ENCODE measurements around the gene COG5. TPM values are rescaled to one million over a fixed set of nuclear protein-coding genes. Genes with fewer than 3 reads are reported as not detected.

Gene COG5
- total and polyA plus RNA-seq, 2 of the 4 experiments (the other 2 are of a cell fraction) = 18.5 to 27.4 TPM

DNA sequence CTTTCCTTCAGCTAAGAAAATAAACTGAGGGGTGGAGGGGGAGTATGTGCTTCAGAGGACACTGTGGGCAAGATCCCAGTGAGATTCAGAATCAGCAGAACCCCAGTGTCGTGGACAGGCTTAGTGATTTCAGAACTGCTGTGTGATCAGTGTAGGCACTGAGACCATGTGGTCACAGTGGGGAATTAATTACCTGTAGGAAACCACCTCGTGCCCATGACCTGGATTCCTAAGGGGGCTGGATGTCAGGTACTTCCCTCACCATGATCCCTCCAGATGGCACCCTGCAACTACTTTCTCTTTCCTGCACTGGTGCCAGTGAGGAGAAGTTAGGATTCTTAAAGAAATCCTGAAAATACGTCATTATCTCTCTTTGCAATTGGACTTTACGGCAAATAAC, 330.5 kb downstream of the COG5 start:
- H4K5ac ChIP-seq (ENCODE audit: low read depth, low read length) = no peak overlapping the region
- no peaks in the 10 kb centered on the region for H3K9me3 ChIP-seq (ENCODE audit: control insufficient read depth, insufficient read depth, low read length)
- no peak overlapping the region for H2AK5ac ChIP-seq (ENCODE audit: low read depth, low read length)
- peak overlapping the region; percentile 46 for H2AK9ac ChIP-seq (replicated peaks; ENCODE audit: low read depth, low read length, poor library complexity)
- no peak overlapping the region for H3K4me2 ChIP-seq (ENCODE audit: low read depth, low read length)
- DNase-seq = no peak
- no peak overlapping the region for H2BK5ac ChIP-seq (ENCODE audit: low read depth, low read length, poor library complexity, severe bottlenecking)
- dilution Hi-C loops (cut with HindIII; ENCODE audit: low sequenced_read_pairs, unreplicated experiment) (no loop called here), in situ Hi-C loops (cut with MboI; ENCODE audit: low sequenced_read_pairs) (no loop called here), intact Hi-C loops (cut with micrococcal nuclease) (no loop called here)
- H2BK120ac ChIP-seq (ENCODE audit: low read depth, low read length) = no peak overlapping the region
- H2BK20ac ChIP-seq (ENCODE audit: low read depth, low read length) = no peak overlapping the region; the same call in 1 of the 2 replicates
- H3K79me1 ChIP-seq (ENCODE audit: low read depth in 1 of 2, low read length in 2 of 2) = no peaks in the 10 kb centered on the region
- no peaks in the 10 kb centered on the region for H4K20me1 ChIP-seq (ENCODE audit: insufficient read depth, low read length)
- no peak overlapping the region for H2AFZ ChIP-seq (replicated peaks; ENCODE audit: low read length, poor library complexity)
- no peak overlapping the region for H3K18ac ChIP-seq (ENCODE audit: low read depth, low read length)
- H3K36me3 ChIP-seq (ENCODE audit: control insufficient read depth, insufficient read depth, low read length) = no peaks in the 10 kb centered on the region
- H3K9me1 ChIP-seq (ENCODE audit: insufficient read depth, low read length) = peaks cover 3% of the 10 kb centered on the region; the same call in 1 of the 2 replicates
- H4K91ac ChIP-seq (ENCODE audit: insufficient read depth, low read depth, low read length) = no peak overlapping the region
- no TSS peak for BruUV-seq (replicated peaks)
- no peaks in the 10 kb centered on the region for H3K27me3 ChIP-seq (ENCODE audit: control insufficient read depth, insufficient read depth, low read length)
- 100% methylated on average over 1 of the region's 4 CpGs; no CpG with 5 or more reads in 1 of the 2 experiments for WGBS, 2 experiments (ENCODE audit: extremely low coverage in 2 of 2, insufficient read length in 1 of 2)
- POLR2A ChIA-PET (ENCODE audit: unreplicated experiment) = no interaction called here
- no peak overlapping the region for H3K14ac ChIP-seq (replicated peaks; ENCODE audit: low read depth, low read length)
- H3K23ac ChIP-seq (ENCODE audit: low read depth, low read length) = no peak overlapping the region
- no peak overlapping the region for H2BK15ac ChIP-seq (ENCODE audit: low read depth, low read length)
- no peak overlapping the region for H3K56ac ChIP-seq (ENCODE audit: extremely low read depth, insufficient read depth, low read length)
- no peak overlapping the region for H3K4ac ChIP-seq (ENCODE audit: low read depth, low read length)
- H3K9ac ChIP-seq (ENCODE audit: low read depth, low read length) = no peak overlapping the region
- no peak overlapping the region for H4K8ac ChIP-seq (ENCODE audit: low read depth in 2 of 2, low read length in 2 of 2)
- TF ChIP-seq BHLHE40 (IDR thresholded peaks at IDR 0.05; ENCODE audit: low read depth, low read length) (no peak), SMC3 (IDR thresholded peaks at IDR 0.05; ENCODE audit: low read depth, low read length) (no peak), FOS (IDR thresholded peaks at IDR 0.05; ENCODE audit: low read depth, low read length) (no peak)
- no peak for ATAC-seq (ENCODE audit: low read depth)
- H3K27ac ChIP-seq (ENCODE audit: insufficient read depth, low read length) = no peak overlapping the region
- CTCF ChIA-PET = interaction anchor here (0.6 to 0.9 kb wide), 2 partner anchors 11 to 31 kb away, joined by 3 to 4 read pairs; no protein-coding TSS in a partner anchor
- H3K4me3 ChIP-seq (ENCODE audit: insufficient read depth, low read depth, low read length) = no peak overlapping the region
- H3K4me1 ChIP-seq (ENCODE audit: control insufficient read depth, insufficient read depth, low read length) = peaks cover 3% of the 10 kb centered on the region; the same call in 1 of the 2 replicates

Data from IMR-90 (cell line).